Activated CD8-positive, alpha-beta T cell treated with anti-CD3 and anti-CD28 coated beads for 36 hours (primary cell): ENCODE results near the gene CDK5. TPM values are rescaled to one million over a fixed set of nuclear protein-coding genes. Genes with fewer than 3 reads are reported as not detected.

ENCODE experiments used
- ATAC-seq: fragments of 200-7000 bp; cut with Tn5 transposase; one replicate; pipeline ENCODE4 v1.10.0; 2021; ENCODE audit warnings: mild to moderate bottlenecking, moderate library complexity
- CTCF ChIA-PET: fragments of 350-600 bp; sonication (Branson Sonifier 250); formaldehyde crosslinking; loops from one replicate; lab custom pipeline; 2021; ENCODE audit warnings: antibody characterized with exemption; lab: Charles Lee
- POLR2A ChIA-PET: fragments of 350-600 bp; sonication (Branson Sonifier 250); formaldehyde crosslinking; loops from one replicate; lab custom pipeline; 2021; ENCODE audit warnings: antibody characterized with exemption; lab: Charles Lee
- DNase-seq: peaks from one replicate; pipeline ENCODE4 v3.0.0-alpha.2; 2020
- H3K27ac Mint-ChIP-seq: one replicate; pipeline ENCODE4 v1.8.0; 2021; ENCODE audit warnings: mild to moderate bottlenecking, mixed read lengths
- H3K27me3 Mint-ChIP-seq: one replicate; pipeline ENCODE4 v1.8.0; 2021; ENCODE audit warnings: mixed read lengths
- H3K36me3 Mint-ChIP-seq: one replicate; pipeline ENCODE4 v1.8.0; 2021; ENCODE audit warnings: low read depth, mixed read lengths
- H3K4me1 Mint-ChIP-seq: one replicate; pipeline ENCODE4 v1.8.0; 2021; ENCODE audit warnings: low read depth, mixed read lengths
- H3K4me3 Mint-ChIP-seq: one replicate; pipeline ENCODE4 v1.8.0; 2021; ENCODE audit warnings: mild to moderate bottlenecking, moderate library complexity, mixed read lengths
- H3K9me3 Mint-ChIP-seq: one replicate; pipeline ENCODE4 v1.8.0; 2021; ENCODE audit warnings: mixed read lengths
- intact Hi-C: fragments of 100-400 bp; cut with micrococcal nuclease; formaldehyde crosslinking; loops from one replicate; pipeline ENCODE4 v1.10.0; 2022
- total RNA-seq, 2 experiments: library from RNA; stranded (reverse); gene quantifications; one replicate each; pipeline ENCODE4 v1.2.3, GENCODE V29; 2021
- TF ChIP-seq, protein P1 (sequence below): fragments of 200-600 bp; IDR thresholded peaks from one replicate; pipeline ENCODE4 v1.8.0; 2022; ENCODE audit warnings: antibody characterized with exemption, mild to moderate bottlenecking

Gene CDK5
- total RNA-seq, 2 experiments from 2014 or later = 9.9 to 10.4 TPM

DNA sequence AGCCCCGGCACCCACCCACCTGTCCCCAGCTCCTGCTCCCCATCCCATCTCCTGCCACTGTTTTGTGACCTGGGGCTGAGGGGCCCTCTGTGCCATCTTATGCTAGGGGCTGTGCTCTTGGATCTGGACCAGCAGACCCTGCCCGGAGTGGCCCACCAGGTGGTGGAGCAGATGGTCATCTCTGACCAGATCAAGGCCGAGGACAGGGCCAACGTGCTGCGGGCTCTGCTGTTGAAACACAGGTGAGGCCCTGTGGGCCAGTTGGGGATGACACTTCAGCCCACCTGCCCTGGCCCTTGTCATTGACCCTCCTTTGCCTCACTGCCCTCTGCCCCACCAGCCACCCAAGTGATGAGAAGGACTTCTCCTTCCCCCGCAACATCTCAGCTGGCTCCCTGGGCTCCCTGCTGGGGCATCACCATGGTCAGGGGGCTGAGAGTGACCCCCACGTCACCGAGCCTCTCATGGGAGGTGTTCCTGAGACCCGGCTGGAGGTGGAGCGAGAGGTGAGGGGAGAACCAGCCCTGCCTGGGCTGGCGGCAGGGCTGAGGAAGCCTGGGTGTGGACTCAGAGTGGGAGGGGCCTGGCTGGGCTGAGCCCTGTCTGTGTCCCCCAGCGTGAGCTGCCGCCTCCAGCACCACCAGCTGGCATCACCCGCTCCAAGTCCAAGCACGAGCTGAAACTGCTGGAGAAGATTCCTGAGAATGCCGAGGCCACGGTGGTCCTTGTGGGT, 12.3 kb upstream of the CDK5 start:
- CTCF ChIA-PET = no interaction called here
- TF ChIP-seq, protein P1, sequence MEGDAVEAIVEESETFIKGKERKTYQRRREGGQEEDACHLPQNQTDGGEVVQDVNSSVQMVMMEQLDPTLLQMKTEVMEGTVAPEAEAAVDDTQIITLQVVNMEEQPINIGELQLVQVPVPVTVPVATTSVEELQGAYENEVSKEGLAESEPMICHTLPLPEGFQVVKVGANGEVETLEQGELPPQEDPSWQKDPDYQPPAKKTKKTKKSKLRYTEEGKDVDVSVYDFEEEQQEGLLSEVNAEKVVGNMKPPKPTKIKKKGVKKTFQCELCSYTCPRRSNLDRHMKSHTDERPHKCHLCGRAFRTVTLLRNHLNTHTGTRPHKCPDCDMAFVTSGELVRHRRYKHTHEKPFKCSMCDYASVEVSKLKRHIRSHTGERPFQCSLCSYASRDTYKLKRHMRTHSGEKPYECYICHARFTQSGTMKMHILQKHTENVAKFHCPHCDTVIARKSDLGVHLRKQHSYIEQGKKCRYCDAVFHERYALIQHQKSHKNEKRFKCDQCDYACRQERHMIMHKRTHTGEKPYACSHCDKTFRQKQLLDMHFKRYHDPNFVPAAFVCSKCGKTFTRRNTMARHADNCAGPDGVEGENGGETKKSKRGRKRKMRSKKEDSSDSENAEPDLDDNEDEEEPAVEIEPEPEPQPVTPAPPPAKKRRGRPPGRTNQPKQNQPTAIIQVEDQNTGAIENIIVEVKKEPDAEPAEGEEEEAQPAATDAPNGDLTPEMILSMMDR = no peak
- ATAC-seq (no peak), DNase-seq (no peak)
- H3K4me3 Mint-ChIP-seq = no peak overlapping the region
- H3K27me3 Mint-ChIP-seq = no peaks in the 10 kb centered on the region
- intact Hi-C loops = no loop called here
- H3K9me3 Mint-ChIP-seq = no peaks in the 10 kb centered on the region
- H3K27ac Mint-ChIP-seq = no peak overlapping the region
- no peaks in the 10 kb centered on the region for H3K4me1 Mint-ChIP-seq
- peaks cover 13% of the 10 kb centered on the region for H3K36me3 Mint-ChIP-seq
- POLR2A ChIA-PET = interaction anchor here (1.0 kb wide), 1 partner anchor 10 kb away, joined by 3 read pairs; no protein-coding TSS in a partner anchor

- intact Hi-C loops = no loop called here
- ATAC-seq (no peak), DNase-seq (no peak)
- Mint-ChIP-seq H3K4me3 (no peak overlapping the region), H3K36me3 (peaks cover 13% of the 10 kb centered on the region), H3K4me1 (no peaks in the 10 kb centered on the region), H3K27me3 (no peaks in the 10 kb centered on the region), H3K27ac (no peak overlapping the region), H3K9me3 (no peaks in the 10 kb centered on the region)
- ChIA-PET CTCF (interaction anchor here (1.3 to 1.5 kb wide), 4 partner anchors 9 to 50 kb away, joined by 3 to 5 read pairs (median 4); partner anchors contain the start of gene FASTK), POLR2A (interaction anchor here (0.6 to 2.0 kb wide), 4 partner anchors 9 to 39 kb away, joined by 3 to 7 read pairs (median 3); partner anchors contain the start of gene FASTK)
- TF ChIP-seq, protein P1 = no peak
Measured at GRCh38 chr7:151068069-151068773, 10.5 kb upstream of the CDK5 start.

- Mint-ChIP-seq H3K9me3 (no peaks in the 10 kb centered on the region), H3K4me3 (no peak overlapping the region), H3K4me1 (peaks cover 6% of the 10 kb centered on the region), H3K27ac (no peak overlapping the region), H3K36me3 (peaks cover 10% of the 10 kb centered on the region), H3K27me3 (no peaks in the 10 kb centered on the region)
- ChIA-PET CTCF (interaction anchor here (1.3 kb wide), 1 partner anchor 58 kb away, joined by 4 read pairs; no protein-coding TSS in a partner anchor), POLR2A (interaction anchor here (0.5 to 0.7 kb wide), 2 partner anchors 11 to 12 kb away, joined by 3 to 4 read pairs; no protein-coding TSS in a partner anchor)
- no peak for DNase-seq
- no peak for ATAC-seq
- TF ChIP-seq, protein P1 = no peak
- intact Hi-C loops = no loop called here
Measured at GRCh38 chr7:151066273-151066974, 8.7 kb upstream of the CDK5 start.

- Mint-ChIP-seq H3K4me1 (peaks cover 15% of the 10 kb centered on the region), H3K27ac (no peak overlapping the region), H3K9me3 (no peaks in the 10 kb centered on the region), H3K4me3 (no peak overlapping the region), H3K27me3 (no peaks in the 10 kb centered on the region), H3K36me3 (peaks cover 10% of the 10 kb centered on the region)
- POLR2A ChIA-PET = no interaction called here
- TF ChIP-seq, protein P1 = no peak
- CTCF ChIA-PET = no interaction called here
- no peak for ATAC-seq
- DNase-seq = no peak
- intact Hi-C loops = no loop called here
Measured at GRCh38 chr7:151065516-151065915, 7.8 kb upstream of the CDK5 start.
